ENCODE measurements around the gene BEST3. TPM values are rescaled to one million over a fixed set of nuclear protein-coding genes. Genes with fewer than 3 reads are reported as not detected.

BEST3 gene
- total and polyA plus RNA-seq, 2 experiments from 2014 or later: not detected

DNA sequence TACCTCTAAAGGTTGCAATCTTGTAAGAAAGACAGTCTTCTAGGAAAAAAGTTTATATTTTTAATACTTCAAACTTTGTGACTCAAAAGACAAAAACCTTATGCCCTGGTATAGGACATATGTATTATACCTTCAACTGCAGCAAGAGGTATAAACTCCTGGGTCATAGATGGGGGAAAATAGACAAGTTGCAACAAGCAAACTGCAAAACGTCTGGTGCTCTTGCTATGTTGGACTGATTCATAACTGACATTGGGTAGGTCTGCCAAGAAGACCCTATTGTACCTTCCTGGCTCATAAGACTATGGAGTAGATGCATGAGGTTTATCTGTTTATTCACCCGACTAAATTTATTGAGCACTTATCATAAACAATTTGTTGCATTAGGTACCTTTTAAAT lies 40.9 kb downstream of the BEST3 start (continued):
- no peak for TF ChIP-seq JUNB (IDR thresholded peaks at IDR 0.05; ENCODE audit: unreplicated experiment)
- no peak for TF ChIP-seq ZNF114 (CRISPR knock-in tag; IDR thresholded peaks at IDR 0.05)

DNA sequence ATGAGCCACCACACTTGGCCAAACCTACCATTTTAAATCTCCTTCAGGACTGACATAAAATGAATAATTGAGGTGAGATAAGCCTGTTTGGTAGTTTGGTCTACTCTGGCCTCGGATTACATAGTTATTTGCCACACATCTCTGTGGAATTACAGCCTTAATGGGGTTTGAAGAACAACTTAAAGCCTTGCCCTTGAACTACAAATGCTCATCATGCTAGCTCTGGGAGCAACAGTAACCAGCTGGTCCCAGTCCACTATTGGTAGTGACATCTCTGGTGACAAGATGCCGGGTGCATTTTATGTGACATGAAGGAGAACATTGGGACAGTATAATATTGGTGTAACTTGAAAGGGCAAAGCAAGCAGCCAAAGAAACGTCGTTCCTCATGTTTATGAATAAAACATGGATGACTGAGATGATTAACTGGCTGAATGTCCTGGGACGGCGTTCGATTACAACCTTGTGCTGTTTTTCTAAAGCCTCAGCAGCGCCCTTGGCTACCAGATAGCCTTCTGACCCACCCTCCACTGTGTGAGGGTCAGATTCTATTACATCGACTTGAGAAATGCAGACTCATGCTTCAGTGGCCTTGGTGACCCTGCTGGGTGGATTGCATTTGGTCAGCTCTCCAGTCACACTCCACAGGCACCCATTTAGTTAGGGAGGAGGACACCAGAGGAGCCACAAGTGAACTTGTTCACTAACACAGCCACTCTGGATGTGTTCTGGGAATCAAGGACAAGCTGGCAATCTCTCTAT lies 41.5 kb downstream of the BEST3 start:
- no peaks in the 10 kb centered on the region for H3K9me3 Mint-ChIP-seq
- H4K20me1 ChIP-seq (replicated peaks; ENCODE audit: insufficient read depth): no peaks in the 10 kb centered on the region
- no peak for ATAC-seq
- no peaks in the 10 kb centered on the region for H3K79me2 ChIP-seq (replicated peaks; ENCODE audit: insufficient read depth)
- H3F3A ChIP-seq (replicated peaks; ENCODE audit: low read depth): no peaks in the 10 kb centered on the region
- H3K27ac ChIP-seq (ENCODE audit: low read depth): no peak overlapping the region
- H3K27ac Mint-ChIP-seq: no peak overlapping the region
- H3K27me3 ChIP-seq (ENCODE audit: insufficient read depth): no peaks in the 10 kb centered on the region
- no peaks in the 10 kb centered on the region for H3K4me1 ChIP-seq (ENCODE audit: insufficient read depth)
- no peak overlapping the region for H3K4me3 Mint-ChIP-seq
- no peak for DNase-seq (ENCODE audit: low spot score)
- H3K9me2 ChIP-seq (ENCODE audit: insufficient read depth): no peaks in the 10 kb centered on the region; the same call in 1 of the 2 replicates
- H2AFZ ChIP-seq: peak overlapping the region; percentile 61
- H3K4me3 ChIP-seq: no peak overlapping the region
- H3K36me3 Mint-ChIP-seq (ENCODE audit: low read depth): no peaks in the 10 kb centered on the region
- no peak overlapping the region for H3K4me2 ChIP-seq
- no peaks in the 10 kb centered on the region for H3K4me1 Mint-ChIP-seq
- H3K36me3 ChIP-seq (ENCODE audit: insufficient read depth): no peaks in the 10 kb centered on the region
- no peaks in the 10 kb centered on the region for H3K27me3 Mint-ChIP-seq (ENCODE audit: insufficient read depth, low read depth, poor library complexity)
- TF ChIP-seq POLR2AphosphoS5 (IDR thresholded peaks at IDR 0.05; ENCODE audit: low read depth) (no peak), ZNF331 (CRISPR knock-in tag; IDR thresholded peaks at IDR 0.05; ENCODE audit: low read depth) (no peak), ZNF114 (CRISPR knock-in tag; IDR thresholded peaks at IDR 0.05) (no peak), STAT1 (IDR thresholded peaks at IDR 0.05; ENCODE audit: unreplicated experiment) (no peak), EZH2phosphoT487 (IDR thresholded peaks at IDR 0.05; ENCODE audit: unreplicated experiment) (no peak), CREB1 (CRISPR knock-in tag; IDR thresholded peaks at IDR 0.05; ENCODE audit: low read depth) (no peak), JUNB (IDR thresholded peaks at IDR 0.05; ENCODE audit: unreplicated experiment) (no peak), EZH2 (IDR thresholded peaks at IDR 0.05; ENCODE audit: low read depth, unreplicated experiment) (no peak)
- TF ChIP-seq, protein P1, sequence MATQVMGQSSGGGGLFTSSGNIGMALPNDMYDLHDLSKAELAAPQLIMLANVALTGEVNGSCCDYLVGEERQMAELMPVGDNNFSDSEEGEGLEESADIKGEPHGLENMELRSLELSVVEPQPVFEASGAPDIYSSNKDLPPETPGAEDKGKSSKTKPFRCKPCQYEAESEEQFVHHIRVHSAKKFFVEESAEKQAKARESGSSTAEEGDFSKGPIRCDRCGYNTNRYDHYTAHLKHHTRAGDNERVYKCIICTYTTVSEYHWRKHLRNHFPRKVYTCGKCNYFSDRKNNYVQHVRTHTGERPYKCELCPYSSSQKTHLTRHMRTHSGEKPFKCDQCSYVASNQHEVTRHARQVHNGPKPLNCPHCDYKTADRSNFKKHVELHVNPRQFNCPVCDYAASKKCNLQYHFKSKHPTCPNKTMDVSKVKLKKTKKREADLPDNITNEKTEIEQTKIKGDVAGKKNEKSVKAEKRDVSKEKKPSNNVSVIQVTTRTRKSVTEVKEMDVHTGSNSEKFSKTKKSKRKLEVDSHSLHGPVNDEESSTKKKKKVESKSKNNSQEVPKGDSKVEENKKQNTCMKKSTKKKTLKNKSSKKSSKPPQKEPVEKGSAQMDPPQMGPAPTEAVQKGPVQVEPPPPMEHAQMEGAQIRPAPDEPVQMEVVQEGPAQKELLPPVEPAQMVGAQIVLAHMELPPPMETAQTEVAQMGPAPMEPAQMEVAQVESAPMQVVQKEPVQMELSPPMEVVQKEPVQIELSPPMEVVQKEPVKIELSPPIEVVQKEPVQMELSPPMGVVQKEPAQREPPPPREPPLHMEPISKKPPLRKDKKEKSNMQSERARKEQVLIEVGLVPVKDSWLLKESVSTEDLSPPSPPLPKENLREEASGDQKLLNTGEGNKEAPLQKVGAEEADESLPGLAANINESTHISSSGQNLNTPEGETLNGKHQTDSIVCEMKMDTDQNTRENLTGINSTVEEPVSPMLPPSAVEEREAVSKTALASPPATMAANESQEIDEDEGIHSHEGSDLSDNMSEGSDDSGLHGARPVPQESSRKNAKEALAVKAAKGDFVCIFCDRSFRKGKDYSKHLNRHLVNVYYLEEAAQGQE (IDR thresholded peaks at IDR 0.05; ENCODE audit: unreplicated experiment): no peak
- TF ChIP-seq, protein P2, sequence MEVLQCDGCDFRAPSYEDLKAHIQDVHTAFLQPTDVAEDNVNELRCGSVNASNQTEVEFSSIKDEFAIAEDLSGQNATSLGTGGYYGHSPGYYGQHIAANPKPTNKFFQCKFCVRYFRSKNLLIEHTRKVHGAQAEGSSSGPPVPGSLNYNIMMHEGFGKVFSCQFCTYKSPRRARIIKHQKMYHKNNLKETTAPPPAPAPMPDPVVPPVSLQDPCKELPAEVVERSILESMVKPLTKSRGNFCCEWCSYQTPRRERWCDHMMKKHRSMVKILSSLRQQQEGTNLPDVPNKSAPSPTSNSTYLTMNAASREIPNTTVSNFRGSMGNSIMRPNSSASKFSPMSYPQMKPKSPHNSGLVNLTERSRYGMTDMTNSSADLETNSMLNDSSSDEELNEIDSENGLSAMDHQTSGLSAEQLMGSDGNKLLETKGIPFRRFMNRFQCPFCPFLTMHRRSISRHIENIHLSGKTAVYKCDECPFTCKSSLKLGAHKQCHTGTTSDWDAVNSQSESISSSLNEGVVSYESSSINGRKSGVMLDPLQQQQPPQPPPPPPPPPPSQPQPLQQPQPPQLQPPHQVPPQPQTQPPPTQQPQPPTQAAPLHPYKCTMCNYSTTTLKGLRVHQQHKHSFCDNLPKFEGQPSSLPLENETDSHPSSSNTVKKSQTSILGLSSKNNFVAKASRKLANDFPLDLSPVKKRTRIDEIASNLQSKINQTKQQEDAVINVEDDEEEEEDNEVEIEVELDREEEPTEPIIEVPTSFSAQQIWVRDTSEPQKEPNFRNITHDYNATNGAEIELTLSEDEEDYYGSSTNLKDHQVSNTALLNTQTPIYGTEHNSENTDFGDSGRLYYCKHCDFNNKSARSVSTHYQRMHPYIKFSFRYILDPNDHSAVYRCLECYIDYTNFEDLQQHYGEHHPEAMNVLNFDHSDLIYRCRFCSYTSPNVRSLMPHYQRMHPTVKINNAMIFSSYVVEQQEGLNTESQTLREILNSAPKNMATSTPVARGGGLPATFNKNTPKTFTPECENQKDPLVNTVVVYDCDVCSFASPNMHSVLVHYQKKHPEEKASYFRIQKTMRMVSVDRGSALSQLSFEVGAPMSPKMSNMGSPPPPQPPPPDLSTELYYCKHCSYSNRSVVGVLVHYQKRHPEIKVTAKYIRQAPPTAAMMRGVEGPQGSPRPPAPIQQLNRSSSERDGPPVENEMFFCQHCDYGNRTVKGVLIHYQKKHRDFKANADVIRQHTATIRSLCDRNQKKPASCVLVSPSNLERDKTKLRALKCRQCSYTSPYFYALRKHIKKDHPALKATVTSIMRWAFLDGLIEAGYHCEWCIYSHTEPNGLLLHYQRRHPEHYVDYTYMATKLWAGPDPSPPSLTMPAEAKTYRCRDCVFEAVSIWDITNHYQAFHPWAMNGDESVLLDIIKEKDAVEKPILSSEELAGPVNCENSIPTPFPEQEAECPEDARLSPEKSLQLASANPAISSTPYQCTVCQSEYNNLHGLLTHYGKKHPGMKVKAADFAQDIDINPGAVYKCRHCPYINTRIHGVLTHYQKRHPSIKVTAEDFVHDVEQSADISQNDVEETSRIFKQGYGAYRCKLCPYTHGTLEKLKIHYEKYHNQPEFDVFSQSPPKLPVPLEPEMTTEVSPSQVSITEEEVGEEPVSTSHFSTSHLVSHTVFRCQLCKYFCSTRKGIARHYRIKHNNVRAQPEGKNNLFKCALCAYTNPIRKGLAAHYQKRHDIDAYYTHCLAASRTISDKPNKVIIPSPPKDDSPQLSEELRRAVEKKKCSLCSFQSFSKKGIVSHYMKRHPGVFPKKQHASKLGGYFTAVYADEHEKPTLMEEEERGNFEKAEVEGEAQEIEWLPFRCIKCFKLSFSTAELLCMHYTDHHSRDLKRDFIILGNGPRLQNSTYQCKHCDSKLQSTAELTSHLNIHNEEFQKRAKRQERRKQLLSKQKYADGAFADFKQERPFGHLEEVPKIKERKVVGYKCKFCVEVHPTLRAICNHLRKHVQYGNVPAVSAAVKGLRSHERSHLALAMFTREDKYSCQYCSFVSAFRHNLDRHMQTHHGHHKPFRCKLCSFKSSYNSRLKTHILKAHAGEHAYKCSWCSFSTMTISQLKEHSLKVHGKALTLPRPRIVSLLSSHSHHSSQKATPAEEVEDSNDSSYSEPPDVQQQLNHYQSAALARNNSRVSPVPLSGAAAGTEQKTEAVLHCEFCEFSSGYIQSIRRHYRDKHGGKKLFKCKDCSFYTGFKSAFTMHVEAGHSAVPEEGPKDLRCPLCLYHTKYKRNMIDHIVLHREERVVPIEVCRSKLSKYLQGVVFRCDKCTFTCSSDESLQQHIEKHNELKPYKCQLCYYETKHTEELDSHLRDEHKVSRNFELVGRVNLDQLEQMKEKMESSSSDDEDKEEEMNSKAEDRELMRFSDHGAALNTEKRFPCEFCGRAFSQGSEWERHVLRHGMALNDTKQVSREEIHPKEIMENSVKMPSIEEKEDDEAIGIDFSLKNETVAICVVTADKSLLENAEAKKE (CRISPR knock-in tag; IDR thresholded peaks at IDR 0.05): no peak
- TF ChIP-seq, protein P3, sequence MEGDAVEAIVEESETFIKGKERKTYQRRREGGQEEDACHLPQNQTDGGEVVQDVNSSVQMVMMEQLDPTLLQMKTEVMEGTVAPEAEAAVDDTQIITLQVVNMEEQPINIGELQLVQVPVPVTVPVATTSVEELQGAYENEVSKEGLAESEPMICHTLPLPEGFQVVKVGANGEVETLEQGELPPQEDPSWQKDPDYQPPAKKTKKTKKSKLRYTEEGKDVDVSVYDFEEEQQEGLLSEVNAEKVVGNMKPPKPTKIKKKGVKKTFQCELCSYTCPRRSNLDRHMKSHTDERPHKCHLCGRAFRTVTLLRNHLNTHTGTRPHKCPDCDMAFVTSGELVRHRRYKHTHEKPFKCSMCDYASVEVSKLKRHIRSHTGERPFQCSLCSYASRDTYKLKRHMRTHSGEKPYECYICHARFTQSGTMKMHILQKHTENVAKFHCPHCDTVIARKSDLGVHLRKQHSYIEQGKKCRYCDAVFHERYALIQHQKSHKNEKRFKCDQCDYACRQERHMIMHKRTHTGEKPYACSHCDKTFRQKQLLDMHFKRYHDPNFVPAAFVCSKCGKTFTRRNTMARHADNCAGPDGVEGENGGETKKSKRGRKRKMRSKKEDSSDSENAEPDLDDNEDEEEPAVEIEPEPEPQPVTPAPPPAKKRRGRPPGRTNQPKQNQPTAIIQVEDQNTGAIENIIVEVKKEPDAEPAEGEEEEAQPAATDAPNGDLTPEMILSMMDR (conservative IDR thresholded peaks at IDR 0.05; ENCODE audit: low read depth in 2 of 2): no peak
- TF ChIP-seq, protein P4, sequence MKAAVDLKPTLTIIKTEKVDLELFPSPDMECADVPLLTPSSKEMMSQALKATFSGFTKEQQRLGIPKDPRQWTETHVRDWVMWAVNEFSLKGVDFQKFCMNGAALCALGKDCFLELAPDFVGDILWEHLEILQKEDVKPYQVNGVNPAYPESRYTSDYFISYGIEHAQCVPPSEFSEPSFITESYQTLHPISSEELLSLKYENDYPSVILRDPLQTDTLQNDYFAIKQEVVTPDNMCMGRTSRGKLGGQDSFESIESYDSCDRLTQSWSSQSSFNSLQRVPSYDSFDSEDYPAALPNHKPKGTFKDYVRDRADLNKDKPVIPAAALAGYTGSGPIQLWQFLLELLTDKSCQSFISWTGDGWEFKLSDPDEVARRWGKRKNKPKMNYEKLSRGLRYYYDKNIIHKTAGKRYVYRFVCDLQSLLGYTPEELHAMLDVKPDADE (IDR thresholded peaks at IDR 0.05): no peak

All from GM23338 (cell line).